Loucy (cell line): ENCODE results near the gene TPCN1.

Experiments
- H2AFZ ChIP-seq: fragments of 200-600 bp; sonication (generic); 2 replicates; pipeline ENCODE4 v1.6.0; 2016; ENCODE audit warnings: antibody characterized with exemption, mild to moderate bottlenecking, low read length, moderate library complexity
- H3F3A ChIP-seq: fragments of 200-600 bp; 2 replicates; pipeline ENCODE4 v1.6.0; 2016; ENCODE audit warnings: antibody characterized with exemption, low read depth, mild to moderate bottlenecking
- H3K27me3 ChIP-seq: fragments of 200-600 bp; sonication (generic); 2 replicates; pipeline ENCODE4 v1.6.1; 2014; ENCODE audit warnings: low read length, mild to moderate bottlenecking; ENCODE audit not compliant: insufficient read depth, poor library complexity, severe bottlenecking
- H3K36me3 ChIP-seq: fragments of 200-600 bp; sonication (generic); 2 replicates; pipeline ENCODE4 v1.6.1; 2016; ENCODE audit warnings: low read length; ENCODE audit not compliant: insufficient read depth
- H3K4me1 ChIP-seq: fragments of 200-600 bp; sonication (generic); 2 replicates; pipeline ENCODE4 v1.5.1; 2014; ENCODE audit warnings: low read length, mild to moderate bottlenecking; ENCODE audit not compliant: insufficient read depth, poor library complexity, severe bottlenecking
- H3K4me2 ChIP-seq: fragments of 200-600 bp; sonication (generic); 2 replicates; pipeline ENCODE4 v1.6.0; 2014; ENCODE audit warnings: antibody characterized with exemption, low read length, low read depth, mild to moderate bottlenecking; ENCODE audit not compliant: poor library complexity, severe bottlenecking
- H3K4me3 ChIP-seq: fragments of 200-600 bp; sonication (generic); 2 replicates; pipeline ENCODE4 v1.5.1; 2014; ENCODE audit warnings: low read length, mild to moderate bottlenecking, mixed read lengths; ENCODE audit not compliant: poor library complexity, severe bottlenecking
- H3K79me2 ChIP-seq: fragments of 200-600 bp; sonication (generic); 2 replicates; pipeline ENCODE4 v1.6.1; 2014; ENCODE audit warnings: low read length; ENCODE audit not compliant: insufficient read depth
- H3K9ac ChIP-seq: fragments of 200-600 bp; sonication (generic); 2 replicates; pipeline ENCODE4 v1.6.0; 2014; ENCODE audit warnings: mild to moderate bottlenecking, low read depth, low read length, moderate library complexity; ENCODE audit not compliant: poor library complexity, severe bottlenecking
- H3K9me2 ChIP-seq: fragments of 200-600 bp; sonication (generic); replicated peaks from 2 replicates; pipeline ENCODE4 v1.6.1; 2016; ENCODE audit warnings: low read depth, low read length, mixed read lengths
- H3K9me3 ChIP-seq: fragments of 200-600 bp; sonication (generic); 2 replicates; pipeline ENCODE4 v1.6.1; 2014; ENCODE audit warnings: mild to moderate bottlenecking, antibody characterized with exemption, low read length, low read depth; ENCODE audit not compliant: insufficient read depth
- H4K20me1 ChIP-seq: fragments of 200-600 bp; sonication (generic); 2 replicates; pipeline ENCODE4 v1.6.0; 2014; ENCODE audit warnings: antibody characterized with exemption, low read length, mild to moderate bottlenecking; ENCODE audit not compliant: insufficient read depth, poor library complexity, severe bottlenecking
- EZH2phosphoT487 ChIP-seq: fragments of 200-600 bp; IDR thresholded peaks from 2 replicates; pipeline ENCODE4 v1.6.1; 2018; ENCODE audit warnings: antibody characterized with exemption, mild to moderate bottlenecking, moderate library complexity, borderline replicate concordance
- TF ChIP-seq, protein P1 (sequence below): fragments of 200-600 bp; sonication (generic); conservative IDR thresholded peaks from 2 replicates; pipeline ENCODE4 v1.5.1; 2014; ENCODE audit warnings: mild to moderate bottlenecking, antibody characterized with exemption, low read length

TPCN1 gene

DNA sequence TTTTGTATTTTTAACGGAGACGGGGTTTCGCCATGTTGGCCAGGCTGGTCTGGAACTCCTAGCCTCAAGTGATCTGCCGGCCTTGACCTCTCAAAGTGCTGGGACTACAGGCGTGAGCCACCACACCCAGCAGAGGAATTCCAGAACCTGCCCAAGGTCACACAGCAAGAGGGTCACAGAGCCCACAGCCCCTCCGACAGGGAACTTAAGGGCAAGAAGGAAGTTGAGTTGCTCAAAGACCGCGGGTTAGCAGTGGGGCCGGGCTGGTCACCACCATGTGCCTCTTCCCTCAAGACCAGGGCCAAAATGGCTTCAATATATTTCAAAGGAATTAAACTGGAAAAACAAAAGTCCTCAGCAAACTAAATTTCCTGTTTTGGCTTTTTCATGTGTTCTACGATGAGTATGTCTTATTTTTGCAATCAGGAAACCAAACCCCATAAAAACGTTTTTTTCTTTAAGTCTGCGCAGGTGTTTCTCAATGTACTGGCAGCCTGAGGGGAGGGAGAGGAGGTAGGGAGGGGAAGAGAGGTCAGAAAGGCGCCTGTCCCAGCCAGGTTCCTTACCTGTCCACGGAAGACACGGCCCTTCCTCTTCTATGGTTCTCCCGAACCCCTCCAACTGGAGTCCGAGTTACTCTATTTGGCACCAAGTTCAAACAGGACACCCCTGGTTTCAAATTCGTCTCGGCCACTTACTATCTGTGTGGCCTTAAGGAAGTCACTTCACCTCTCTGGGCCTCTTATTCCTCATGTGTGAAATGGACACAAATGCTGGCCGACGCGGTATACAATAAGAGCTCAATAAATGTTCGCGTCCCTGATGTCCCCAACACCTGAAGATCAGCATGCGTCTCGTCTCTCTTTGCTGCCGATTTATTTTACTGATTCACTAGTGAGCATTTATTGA, 112.9 kb downstream of the TPCN1 start:
- Histone ChIP-seq H3K36me3 (no peaks in the 10 kb centered on the region), H3K79me2 (0 out of 2 replicates have a peak, but pooled peaks cover 4% of the 10 kb centered on the region), H4K20me1 (no peaks in the 10 kb centered on the region), H3K4me3 (peak overlapping the region; percentile 78), H3F3A (no peaks in the 10 kb centered on the region), H3K27me3 (no peaks in the 10 kb centered on the region), H3K9ac (peak overlapping the region; percentile 63), H3K9me2 (no peaks in the 10 kb centered on the region), H2AFZ (peak overlapping the region; percentile 53; the same call in 1 of the 2 replicates), H3K4me2 (peak overlapping the region; percentile 72), H3K9me3 (no peaks in the 10 kb centered on the region), H3K4me1 (peaks cover 7% of the 10 kb centered on the region)
- no peak for TF ChIP-seq EZH2phosphoT487
- TF ChIP-seq, protein P1, sequence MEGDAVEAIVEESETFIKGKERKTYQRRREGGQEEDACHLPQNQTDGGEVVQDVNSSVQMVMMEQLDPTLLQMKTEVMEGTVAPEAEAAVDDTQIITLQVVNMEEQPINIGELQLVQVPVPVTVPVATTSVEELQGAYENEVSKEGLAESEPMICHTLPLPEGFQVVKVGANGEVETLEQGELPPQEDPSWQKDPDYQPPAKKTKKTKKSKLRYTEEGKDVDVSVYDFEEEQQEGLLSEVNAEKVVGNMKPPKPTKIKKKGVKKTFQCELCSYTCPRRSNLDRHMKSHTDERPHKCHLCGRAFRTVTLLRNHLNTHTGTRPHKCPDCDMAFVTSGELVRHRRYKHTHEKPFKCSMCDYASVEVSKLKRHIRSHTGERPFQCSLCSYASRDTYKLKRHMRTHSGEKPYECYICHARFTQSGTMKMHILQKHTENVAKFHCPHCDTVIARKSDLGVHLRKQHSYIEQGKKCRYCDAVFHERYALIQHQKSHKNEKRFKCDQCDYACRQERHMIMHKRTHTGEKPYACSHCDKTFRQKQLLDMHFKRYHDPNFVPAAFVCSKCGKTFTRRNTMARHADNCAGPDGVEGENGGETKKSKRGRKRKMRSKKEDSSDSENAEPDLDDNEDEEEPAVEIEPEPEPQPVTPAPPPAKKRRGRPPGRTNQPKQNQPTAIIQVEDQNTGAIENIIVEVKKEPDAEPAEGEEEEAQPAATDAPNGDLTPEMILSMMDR, result no peak

DNA sequence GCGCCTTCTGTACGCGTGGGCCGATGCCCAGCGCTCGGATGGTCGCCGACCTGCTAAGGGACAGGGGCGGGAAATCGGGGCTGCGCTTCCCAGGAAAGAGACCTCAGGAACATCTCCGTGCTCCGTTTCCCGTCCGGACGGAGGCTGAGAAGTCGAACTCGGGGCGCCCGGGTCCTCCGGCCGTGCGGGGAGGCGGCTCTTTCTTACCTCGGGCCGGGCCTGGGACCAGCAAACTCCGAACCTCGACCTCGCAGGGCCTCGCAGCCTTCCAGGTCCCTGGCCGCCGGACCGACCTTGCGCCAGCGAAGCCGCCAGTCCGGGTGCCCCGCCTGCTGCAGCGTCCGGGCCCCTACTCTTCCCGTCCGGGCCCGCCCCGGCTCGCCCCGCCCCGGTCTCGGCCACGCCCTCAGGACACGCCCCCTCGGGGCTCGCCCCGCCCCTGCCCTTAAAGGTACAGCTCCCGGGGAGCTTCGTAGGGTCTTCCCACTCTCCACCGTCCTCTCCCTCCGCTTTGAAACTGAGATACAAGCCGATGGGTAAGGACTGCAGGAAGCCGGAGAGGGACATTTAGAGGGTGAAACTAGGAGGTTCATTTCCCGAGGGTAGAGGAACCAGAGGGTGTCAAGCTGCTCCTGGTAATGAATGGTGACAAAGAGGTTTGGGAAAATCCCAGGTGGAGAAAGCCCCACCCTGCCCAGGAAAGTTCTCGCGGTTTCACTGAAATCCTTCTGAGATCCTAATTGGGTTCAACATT, 113.7 kb downstream of the TPCN1 start, which contains the start of gene SLC8B1:
Gene SLC8B1 (minus strand): TSS at position 324 of the 754 bp plus-strand sequence. CDS start 2,231 bp downstream, outside the sequence.
- no peaks in the 10 kb centered on the region for H3K9me2 ChIP-seq
- H3F3A ChIP-seq, result no peaks in the 10 kb centered on the region
- 0 out of 2 replicates have a peak, but pooled peaks cover 4% of the 10 kb centered on the region for H3K79me2 ChIP-seq
- H3K9ac ChIP-seq, result peak within 1 kb of the TSS; percentile 63
- TF ChIP-seq, protein P1, result no peak
- TF ChIP-seq EZH2phosphoT487, result no peak
- no peaks in the 10 kb centered on the region for H3K36me3 ChIP-seq
- H3K9me3 ChIP-seq, result no peaks in the 10 kb centered on the region
- peak within 1 kb of the TSS; percentile 78 for H3K4me3 ChIP-seq
- H4K20me1 ChIP-seq, result no peaks in the 10 kb centered on the region
- no peaks in the 10 kb centered on the region for H3K27me3 ChIP-seq
- peak within 1 kb of the TSS; percentile 72 for H3K4me2 ChIP-seq
- H3K4me1 ChIP-seq, result peaks cover 7% of the 10 kb centered on the region
- H2AFZ ChIP-seq, result peak within 1 kb of the TSS; percentile 89

DNA sequence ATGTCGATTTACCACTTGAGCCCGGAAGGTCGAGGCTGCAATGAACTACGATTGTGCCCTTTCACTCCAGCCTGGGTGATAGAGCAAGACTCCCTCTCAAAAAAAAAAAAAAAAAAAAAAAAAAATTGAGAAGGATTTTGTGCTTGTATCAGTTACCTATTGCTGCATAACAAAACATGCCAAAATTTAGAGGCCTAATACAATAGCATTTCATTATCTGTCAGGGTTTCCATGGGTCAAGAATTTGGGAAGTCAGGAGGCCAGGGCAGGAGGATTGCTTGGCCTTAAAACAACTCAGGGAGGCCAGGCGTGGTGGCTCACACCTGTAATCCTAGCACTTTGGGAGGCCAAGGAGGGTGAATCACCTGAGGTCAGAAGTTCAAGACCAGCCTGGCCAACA, 118.3 kb downstream of the TPCN1 start:
- H3K36me3 ChIP-seq, result no peaks in the 10 kb centered on the region
- no peak for TF ChIP-seq EZH2phosphoT487
- TF ChIP-seq, protein P1, result no peak
- H3K27me3 ChIP-seq, result no peaks in the 10 kb centered on the region
- H3K4me2 ChIP-seq, result no peak overlapping the region
- no peak overlapping the region for H2AFZ ChIP-seq
- 0 out of 2 replicates have a peak, but pooled peaks cover 1% of the 10 kb centered on the region for H3K79me2 ChIP-seq
- peaks cover 2% of the 10 kb centered on the region for H3K4me1 ChIP-seq
- no peaks in the 10 kb centered on the region for H3F3A ChIP-seq
- H4K20me1 ChIP-seq, result no peaks in the 10 kb centered on the region
- H3K9ac ChIP-seq, result no peak overlapping the region
- H3K4me3 ChIP-seq, result no peak overlapping the region
- no peaks in the 10 kb centered on the region for H3K9me2 ChIP-seq
- H3K9me3 ChIP-seq, result no peaks in the 10 kb centered on the region
